Measurements from ENCODE around the gene ENOPH1.

Gene ENOPH1

DNA sequence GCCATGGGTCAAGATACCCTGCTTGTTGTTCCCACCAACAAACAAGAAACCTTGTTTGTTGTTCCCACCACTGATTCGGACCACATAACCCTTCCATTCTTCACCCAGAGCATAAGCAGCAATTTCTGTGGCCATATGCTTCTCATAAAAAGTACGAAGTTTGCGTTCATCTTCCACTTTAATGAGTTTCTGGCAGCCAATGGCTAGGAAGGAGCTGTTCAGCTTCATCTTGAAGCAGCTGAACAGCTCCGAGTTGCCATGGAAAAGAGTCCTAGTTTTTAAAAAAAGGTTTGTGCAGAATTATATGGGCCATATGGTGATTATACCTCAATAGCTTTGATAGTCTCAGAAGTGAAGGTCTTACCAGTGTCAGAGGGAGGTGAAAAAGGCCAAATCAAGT, 65.3 kb downstream of the ENOPH1 start:
- DNase-seq (ENCODE audit: low read depth): no peak
- TF ChIP-seq CTCF (conservative IDR thresholded peaks at IDR 0.05; ENCODE audit: low read depth, low read length): no peak
- H3K4me3 ChIP-seq (ENCODE audit: low read length): no peak overlapping the region

DNA sequence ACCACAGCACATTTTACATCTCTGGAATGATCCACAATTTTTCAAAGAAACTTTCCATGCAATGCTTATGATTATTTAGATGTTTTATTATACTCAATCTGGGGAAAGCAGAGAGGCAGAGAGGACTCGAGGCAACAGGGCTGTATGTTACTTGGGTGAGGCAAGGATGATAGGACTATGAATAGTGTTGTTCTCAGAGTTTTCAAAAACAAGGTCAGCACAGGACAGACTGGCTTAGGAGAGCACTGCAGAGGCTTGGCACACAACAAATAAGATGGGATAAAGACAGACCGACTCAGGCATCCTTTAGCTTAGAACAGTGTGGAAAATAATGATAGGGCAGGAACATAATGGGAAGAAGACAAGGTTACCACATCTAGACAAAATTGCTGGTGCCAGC, 66.0 kb downstream of the ENOPH1 start:
- TF ChIP-seq CTCF (conservative IDR thresholded peaks at IDR 0.05; ENCODE audit: low read depth, low read length): no peak
- no peak for DNase-seq (ENCODE audit: low read depth)
- no peak overlapping the region for H3K4me3 ChIP-seq (ENCODE audit: low read length)

DNA sequence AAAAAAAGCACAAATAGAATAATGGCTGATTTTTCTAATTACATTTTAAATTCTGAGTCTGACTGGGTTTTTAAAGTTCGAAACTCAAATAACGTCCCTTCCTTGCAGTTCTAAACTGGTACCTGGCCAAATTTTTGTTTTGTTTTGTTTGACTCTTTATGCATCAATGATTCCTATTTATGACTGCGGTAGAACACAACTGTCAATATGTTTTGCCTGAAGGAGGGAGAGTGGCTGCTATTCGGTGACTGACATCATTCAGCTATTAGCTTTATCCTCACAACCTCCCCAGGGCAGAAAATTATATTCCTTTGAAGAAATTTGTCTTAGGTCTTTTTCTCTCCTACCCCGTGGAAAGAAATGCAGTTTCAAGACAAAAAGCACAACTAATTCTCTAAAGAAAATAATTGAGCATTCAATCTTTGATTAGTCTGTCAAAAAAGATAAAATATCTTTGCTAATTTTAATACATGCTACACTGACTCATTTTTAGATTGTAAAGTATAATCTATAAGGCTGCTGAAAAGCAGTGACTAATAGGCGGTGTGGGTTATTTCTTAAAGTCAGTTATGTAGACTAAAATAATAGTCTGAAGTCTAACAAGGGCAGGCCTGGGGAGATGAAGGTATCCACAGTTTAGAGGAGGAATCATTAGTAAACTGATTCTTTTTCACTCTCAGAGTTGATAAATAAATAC, 69.5 kb downstream of the ENOPH1 start:
- H3K4me3 ChIP-seq (ENCODE audit: low read length): no peak overlapping the region
- no peak for DNase-seq (ENCODE audit: low read depth)
- TF ChIP-seq CTCF (conservative IDR thresholded peaks at IDR 0.05; ENCODE audit: low read depth, low read length): no peak

GRCh38 chr4:82500435-82501153, 70.2 kb downstream of the ENOPH1 start:
- no peak for DNase-seq (ENCODE audit: low read depth)
- no peak overlapping the region for H3K4me3 ChIP-seq (ENCODE audit: low read length)
- TF ChIP-seq CTCF (conservative IDR thresholded peaks at IDR 0.05; ENCODE audit: low read depth, low read length): no peak

- H3K4me3 ChIP-seq (ENCODE audit: low read length): no peak overlapping the region
- no peak for TF ChIP-seq CTCF (conservative IDR thresholded peaks at IDR 0.05; ENCODE audit: low read depth, low read length)
- DNase-seq (ENCODE audit: low read depth): no peak
Observed at GRCh38 chr4:82501154-82501442, 70.7 kb downstream of the ENOPH1 start.

DNA sequence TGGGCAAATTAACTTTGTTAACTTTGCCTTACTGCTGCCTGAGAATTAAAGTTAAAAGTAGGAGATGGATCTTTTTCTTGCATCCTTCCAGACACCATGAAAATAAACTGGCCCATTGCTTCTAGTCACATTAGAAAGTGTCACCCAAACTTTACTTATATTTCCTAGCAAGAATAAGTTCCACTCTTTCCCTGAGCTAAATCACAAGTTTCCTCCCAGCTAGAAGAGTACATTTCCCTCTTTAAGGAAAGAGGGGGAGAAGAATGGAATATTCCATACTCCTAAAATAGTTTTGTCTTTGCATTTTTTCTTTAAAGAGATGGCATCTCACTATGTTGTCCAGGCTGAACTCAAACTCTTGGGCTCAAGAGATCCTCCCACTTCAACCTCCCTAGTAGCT, 77.6 kb downstream of the ENOPH1 start:
- no peak for DNase-seq (ENCODE audit: low read depth)
- H3K4me3 ChIP-seq (ENCODE audit: low read length): no peak overlapping the region
- TF ChIP-seq CTCF (conservative IDR thresholded peaks at IDR 0.05; ENCODE audit: low read depth, low read length): no peak

GRCh38 chr4:82508806-82509428, 78.5 kb downstream of the ENOPH1 start:
- H3K4me3 ChIP-seq (ENCODE audit: low read length): no peak overlapping the region
- DNase-seq (ENCODE audit: low read depth): no peak
- no peak for TF ChIP-seq CTCF (conservative IDR thresholded peaks at IDR 0.05; ENCODE audit: low read depth, low read length)

Data from retinal pigment epithelial cell (primary cell).